K562 (cell line): ENCODE results near the gene TNFRSF13B. TPM values are rescaled to one million over a fixed set of nuclear protein-coding genes. Genes with fewer than 3 reads are reported as not detected.
A peak's percentile ranks its signal among the peaks of the same experiment; 100 is the strongest.

Experiments used
- ATAC-seq: fragments of 200-7000 bp; cut with Tn5 transposase; 3 replicates; pipeline ENCODE4 v1.9.1; 2020; ENCODE audit warnings: moderate library complexity
- BruUV-seq: library from RNA; stranded (reverse); fragments of 400-500 nt; replicated peaks from 2 replicates; lab custom pipeline; 2021; lab: Mats Ljungman, UMichigan
- CTCF ChIA-PET: fragments of 300-600 bp; formaldehyde crosslinking; extraction: SDS; loops from one replicate; lab custom pipeline; 2021; ENCODE audit warnings: low intra/inter-chr PET ratio; lab: Yijun Ruan, JAX
- POLR2A ChIA-PET: fragments of 300-600, 350-650 bp; sonication (Branson Sonifier 250); formaldehyde crosslinking; extraction: SDS; loops from one replicate; lab custom pipeline; 2021; ENCODE audit warnings: antibody characterized with exemption, inconsistent platforms; lab: Yijun Ruan, JAX
- DNase-seq, 4 experiments: peaks; one replicate each; pipeline versions ENCODE4 v3.0.0 to v3.0.0-alpha.2; 2011 to 2018; ENCODE audit warnings: low spot score in 3 of 4, mixed read lengths in 3 of 4; ENCODE audit errors: extremely low read depth in 1 of 4
- FAIRE-seq: peaks from 2 replicates; lab custom pipeline; 2011; peaks lifted over from hg19 to GRCh38; lab: Jason Lieb, UNC
- H2AFZ ChIP-seq: 2 replicates; pipeline ENCODE4 v1.6.0; 2011; ENCODE audit warnings: low read depth, low read length, control low read depth, inconsistent platforms
- H3K27ac ChIP-seq: fragments of 200-600 bp; 3 replicates; pipeline ENCODE4 v1.8.0; 2011; ENCODE audit warnings: low read depth, mild to moderate bottlenecking, control low read depth, inconsistent platforms, low read length, moderate library complexity, mixed read lengths; ENCODE audit errors: extremely low read depth
- H3K27me3 ChIP-seq, 2 experiments: fragments of 300-600 bp in 1 of 2; 2 replicates in 1 of 2; 3 replicates in 1 of 2; pipeline versions ENCODE4 v1.6.0 to v1.8.0; 2011; ENCODE audit warnings: inconsistent platforms in 2 of 2, low read length in 2 of 2, mild to moderate bottlenecking in 1 of 2, mixed read lengths in 1 of 2, moderate library complexity in 1 of 2; ENCODE audit not compliant: control insufficient read depth in 2 of 2, insufficient read depth in 2 of 2
- H3K36me3 ChIP-seq: fragments of 300-600 bp; 3 replicates; pipeline ENCODE4 v1.8.0; 2011; ENCODE audit warnings: mild to moderate bottlenecking, low read length, inconsistent platforms; ENCODE audit not compliant: control insufficient read depth, insufficient read depth
- H3K4me1 ChIP-seq, 2 experiments: fragments of 200-600 bp in 1 of 2; replicated peaks in 1 of 2; 2 replicates in 1 of 2; 3 replicates in 1 of 2; pipeline versions ENCODE4 v1.5.1 to v1.8.0; 2011; ENCODE audit warnings: inconsistent platforms in 2 of 2, low read length in 2 of 2, mild to moderate bottlenecking in 1 of 2, mixed read lengths in 1 of 2, moderate library complexity in 1 of 2; ENCODE audit not compliant: control insufficient read depth in 2 of 2, insufficient read depth in 2 of 2
- H3K4me2 ChIP-seq: 2 replicates; pipeline ENCODE4 v1.6.1; 2011; ENCODE audit warnings: low read length, control low read depth, inconsistent platforms, mixed read lengths; ENCODE audit not compliant: insufficient read depth
- H3K4me3 ChIP-seq: fragments of 200-600 bp; sonication (generic), shearing (Covaris generic); 2 replicates; pipeline ENCODE4 v1.5.1; 2016; ENCODE audit warnings: control low read depth, inconsistent platforms
- H3K79me2 ChIP-seq: fragments of 200-600 bp; 3 replicates; pipeline ENCODE4 v1.8.0; 2011; ENCODE audit warnings: low read length, inconsistent platforms; ENCODE audit not compliant: control insufficient read depth, insufficient read depth
- H3K9ac ChIP-seq, 2 experiments: 2 replicates each; pipeline versions ENCODE4 v1.6.0 to v1.6.1; 2011; ENCODE audit warnings: low read depth in 2 of 2, low read length in 2 of 2, control low read depth in 1 of 2, inconsistent platforms in 1 of 2, mild to moderate bottlenecking in 1 of 2, mixed read lengths in 1 of 2; ENCODE audit not compliant: insufficient read depth in 1 of 2
- H3K9me1 ChIP-seq: one replicate; pipeline ENCODE4 v1.6.0; 2011; ENCODE audit warnings: inconsistent platforms, mild to moderate bottlenecking, low read length, moderate library complexity; ENCODE audit not compliant: control insufficient read depth, insufficient read depth
- H3K9me3 ChIP-seq: replicated peaks from 2 replicates; pipeline ENCODE4 v1.5.1; 2011; ENCODE audit warnings: low read depth, low read length, inconsistent platforms; ENCODE audit not compliant: control insufficient read depth, insufficient read depth
- H4K20me1 ChIP-seq: replicated peaks from 2 replicates; pipeline ENCODE4 v1.6.1; 2011; ENCODE audit warnings: low read length, inconsistent platforms, mixed read lengths; ENCODE audit not compliant: control insufficient read depth, insufficient read depth
- CTCF ChIP-seq, 3 experiments: IDR thresholded peaks in 2 of 3; conservative IDR thresholded peaks in 1 of 3; 2 replicates each; pipeline ENCODE4 v1.5.1; 2011 to 2012; ENCODE audit warnings: low read length in 3 of 3, mild to moderate bottlenecking in 3 of 3, control low read depth in 2 of 3, improper control_type of control experiment in 1 of 3, inconsistent platforms in 1 of 3, low read depth in 1 of 3, mixed read lengths in 1 of 3, moderate library complexity in 1 of 3; ENCODE audit not compliant: insufficient read depth in 2 of 3
- WGBS: fragments of 100-300 bp; shearing (Covaris generic); methylation state at CpG from one replicate; pipeline ENCODE4 v1.1.6; 2016; ENCODE audit warnings: low coverage, mixed read lengths; ENCODE audit not compliant: insufficient coverage; ENCODE audit errors: missing lambda C conversion rate; 5-methylcytosine and 5-hydroxymethylcytosine counted together
- in situ Hi-C: fragments of 300-500 bp; cut with MboI; formaldehyde crosslinking; loops from 4 replicates; pipeline ENCODE4 v1.15.0; 2018; ENCODE audit warnings: inconsistent platforms, mixed read lengths
- intact Hi-C: fragments of 100-400 bp; cut with micrococcal nuclease; formaldehyde crosslinking; loops from 2 replicates; pipeline ENCODE4 v1.14.2; 2022
- polyA plus RNA-seq, 8 experiments: library from polyadenylated mRNA; depleted of rRNA in 4 of 8; stranded (reverse) in 5 of 8; unstranded in 3 of 8; fragments of >200 nt; fragmentation: Nextera tagmentation in 2 of 8; fragmentation: Illumina TruSeq in 1 of 8; extraction: Ambion mirVana in 2 of 8; extraction: Trizol in 1 of 8; gene quantifications; 2 replicates each; pipeline versions ENCODE4 v1.2.1 to v1.2.3, GENCODE V29; 2011 to 2014; ENCODE audit warnings: inconsistent platforms in 1 of 8, missing spikeins in 1 of 8
- total RNA-seq, 7 experiments: library from RNA; depleted of rRNA in 6 of 7; stranded (reverse); fragments of >200 nt in 6 of 7; fragmentation: Illumina TruSeq in 2 of 7; extraction: Trizol in 2 of 7; gene quantifications; 2 replicates each; pipeline versions ENCODE4 v1.2.1 to v1.2.3, GENCODE V29; 2011 to 2021; ENCODE audit warnings: low replicate concordance in 1 of 7
- TF ChIP-seq, protein P1 (sequence below): IDR thresholded peaks from 2 replicates; pipeline ENCODE4 v1.6.1; 2011; ENCODE audit warnings: borderline replicate concordance, low read depth, mild to moderate bottlenecking, moderate library complexity, low read length; ENCODE audit not compliant: insufficient read depth, poor library complexity, severe bottlenecking
- TF ChIP-seq, protein P2 (sequence below), 2 experiments: fragments of 450-650 bp; formaldehyde crosslinking in 1 of 2; IDR thresholded peaks; 2 replicates each; pipeline versions ENCODE4 v1.4.0 to v1.6.1; 2014 to 2020; ENCODE audit warnings: mild to moderate bottlenecking in 2 of 2, borderline replicate concordance in 1 of 2, low read depth in 1 of 2

TNFRSF13B gene
- total and polyA plus RNA-seq, 9 of the 15 experiments (the other 6 are each of a cell fraction or from before 2014, with no cell fraction given) = not detected

DNA sequence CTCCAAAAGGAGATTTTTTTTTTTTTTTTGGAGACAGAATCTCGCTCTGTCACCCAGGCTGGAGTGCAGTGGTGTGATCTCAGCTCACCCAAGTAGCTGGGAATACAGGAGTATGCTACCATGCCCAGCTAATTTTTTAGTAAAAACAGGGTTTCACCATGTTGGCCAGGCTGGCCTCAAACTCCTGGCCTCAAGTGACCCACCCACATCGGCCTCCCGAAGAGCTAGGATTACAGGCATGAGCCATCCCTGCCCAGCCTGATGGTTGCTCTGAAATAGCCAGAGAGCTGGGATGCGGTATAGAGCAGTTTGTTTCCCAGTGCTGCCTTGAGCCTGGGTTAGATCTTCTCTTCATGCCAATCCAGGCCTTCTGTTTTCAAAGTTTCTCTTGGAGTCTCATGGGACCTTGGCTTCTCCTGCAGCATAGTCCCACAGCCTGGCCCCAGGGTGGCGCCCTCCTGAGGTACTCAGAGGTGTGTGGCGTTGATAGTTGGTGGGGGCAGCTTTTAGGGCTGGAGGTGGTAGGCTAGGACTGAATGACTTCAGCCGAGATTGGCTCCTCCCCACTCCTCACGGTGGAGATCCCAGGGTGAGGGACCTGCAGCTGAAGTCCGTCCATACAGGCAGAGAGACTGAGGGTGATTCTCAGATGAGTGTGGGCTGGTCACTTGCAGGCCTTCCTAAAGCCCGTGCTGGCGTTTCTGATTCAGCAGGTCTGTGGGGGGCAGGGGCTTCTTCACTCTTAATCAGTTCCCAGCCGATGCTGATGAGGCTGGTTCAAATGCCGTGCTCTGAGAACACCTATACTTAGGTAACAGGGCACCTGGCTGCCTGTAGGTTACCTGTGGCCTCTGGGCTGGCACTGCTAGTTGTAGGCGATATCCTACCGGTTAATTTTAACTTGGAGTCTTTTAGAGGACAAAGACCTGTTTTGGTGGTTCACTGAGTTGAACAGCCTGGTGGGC lies 52.0 kb downstream of the TNFRSF13B start:
- BruUV-seq = no TSS peak
- Histone ChIP-seq H3K9me3 (no peaks in the 10 kb centered on the region), H4K20me1 (no peaks in the 10 kb centered on the region), H3K9me1 (no peaks in the 10 kb centered on the region), H3K79me2 (no peaks in the 10 kb centered on the region), H3K4me3 (no peak overlapping the region), H3K9ac (no peak overlapping the region), H3K27ac (no peak overlapping the region), H3K36me3 (no peaks in the 10 kb centered on the region), H3K4me1 (no peaks in the 10 kb centered on the region), H3K27me3 (peaks cover 0 to 35% of the 10 kb centered on the region in 2 experiments; a peak in 3 of 5 replicates), H2AFZ (no peak overlapping the region), H3K4me2 (no peak overlapping the region)
- ATAC-seq = peak; percentile 73
- POLR2A ChIA-PET = no interaction called here
- peak in 1 of 4 experiments; percentile 11 for DNase-seq
- no peak for FAIRE-seq
- CTCF ChIA-PET = no interaction called here
- TF ChIP-seq, protein P1, sequence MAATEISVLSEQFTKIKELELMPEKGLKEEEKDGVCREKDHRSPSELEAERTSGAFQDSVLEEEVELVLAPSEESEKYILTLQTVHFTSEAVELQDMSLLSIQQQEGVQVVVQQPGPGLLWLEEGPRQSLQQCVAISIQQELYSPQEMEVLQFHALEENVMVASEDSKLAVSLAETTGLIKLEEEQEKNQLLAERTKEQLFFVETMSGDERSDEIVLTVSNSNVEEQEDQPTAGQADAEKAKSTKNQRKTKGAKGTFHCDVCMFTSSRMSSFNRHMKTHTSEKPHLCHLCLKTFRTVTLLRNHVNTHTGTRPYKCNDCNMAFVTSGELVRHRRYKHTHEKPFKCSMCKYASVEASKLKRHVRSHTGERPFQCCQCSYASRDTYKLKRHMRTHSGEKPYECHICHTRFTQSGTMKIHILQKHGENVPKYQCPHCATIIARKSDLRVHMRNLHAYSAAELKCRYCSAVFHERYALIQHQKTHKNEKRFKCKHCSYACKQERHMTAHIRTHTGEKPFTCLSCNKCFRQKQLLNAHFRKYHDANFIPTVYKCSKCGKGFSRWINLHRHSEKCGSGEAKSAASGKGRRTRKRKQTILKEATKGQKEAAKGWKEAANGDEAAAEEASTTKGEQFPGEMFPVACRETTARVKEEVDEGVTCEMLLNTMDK = peak; percentile 37
- peak; percentile 14 to 21 (median 20); a peak in 1 of 6 replicates for TF ChIP-seq CTCF (IDR thresholded peaks at IDR 0.05 in 2 of 3, conservative IDR thresholded peaks at IDR 0.05 in 1 of 3; ENCODE audit: insufficient read depth in 2 of 3, low read depth in 1 of 3, low read length in 3 of 3)
- TF ChIP-seq, protein P2, sequence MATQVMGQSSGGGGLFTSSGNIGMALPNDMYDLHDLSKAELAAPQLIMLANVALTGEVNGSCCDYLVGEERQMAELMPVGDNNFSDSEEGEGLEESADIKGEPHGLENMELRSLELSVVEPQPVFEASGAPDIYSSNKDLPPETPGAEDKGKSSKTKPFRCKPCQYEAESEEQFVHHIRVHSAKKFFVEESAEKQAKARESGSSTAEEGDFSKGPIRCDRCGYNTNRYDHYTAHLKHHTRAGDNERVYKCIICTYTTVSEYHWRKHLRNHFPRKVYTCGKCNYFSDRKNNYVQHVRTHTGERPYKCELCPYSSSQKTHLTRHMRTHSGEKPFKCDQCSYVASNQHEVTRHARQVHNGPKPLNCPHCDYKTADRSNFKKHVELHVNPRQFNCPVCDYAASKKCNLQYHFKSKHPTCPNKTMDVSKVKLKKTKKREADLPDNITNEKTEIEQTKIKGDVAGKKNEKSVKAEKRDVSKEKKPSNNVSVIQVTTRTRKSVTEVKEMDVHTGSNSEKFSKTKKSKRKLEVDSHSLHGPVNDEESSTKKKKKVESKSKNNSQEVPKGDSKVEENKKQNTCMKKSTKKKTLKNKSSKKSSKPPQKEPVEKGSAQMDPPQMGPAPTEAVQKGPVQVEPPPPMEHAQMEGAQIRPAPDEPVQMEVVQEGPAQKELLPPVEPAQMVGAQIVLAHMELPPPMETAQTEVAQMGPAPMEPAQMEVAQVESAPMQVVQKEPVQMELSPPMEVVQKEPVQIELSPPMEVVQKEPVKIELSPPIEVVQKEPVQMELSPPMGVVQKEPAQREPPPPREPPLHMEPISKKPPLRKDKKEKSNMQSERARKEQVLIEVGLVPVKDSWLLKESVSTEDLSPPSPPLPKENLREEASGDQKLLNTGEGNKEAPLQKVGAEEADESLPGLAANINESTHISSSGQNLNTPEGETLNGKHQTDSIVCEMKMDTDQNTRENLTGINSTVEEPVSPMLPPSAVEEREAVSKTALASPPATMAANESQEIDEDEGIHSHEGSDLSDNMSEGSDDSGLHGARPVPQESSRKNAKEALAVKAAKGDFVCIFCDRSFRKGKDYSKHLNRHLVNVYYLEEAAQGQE (IDR thresholded peaks at IDR 0.05; ENCODE audit: borderline replicate concordance) = no peak
- TF ChIP-seq, protein P2 (CRISPR knock-in tag; IDR thresholded peaks at IDR 0.05; ENCODE audit: low read depth) = no peak
- WGBS = 6% methylated on average over 12 of the region's 15 CpGs
- intact Hi-C loops (no loop called here), in situ Hi-C loops (no loop called here)
